HG03280 (cell line): ENCODE results near the gene LOXL3.
A peak's percentile ranks its signal among the peaks of the same experiment; 100 is the strongest.

Experiments
- ATAC-seq: cut with Tn5 transposase; IDR thresholded peaks from one replicate; pipeline ENCODE4 v1.9.1; 2021; ENCODE audit warnings: mild to moderate bottlenecking, moderate library complexity; ENCODE audit not compliant: unreplicated experiment

Gene LOXL3

DNA sequence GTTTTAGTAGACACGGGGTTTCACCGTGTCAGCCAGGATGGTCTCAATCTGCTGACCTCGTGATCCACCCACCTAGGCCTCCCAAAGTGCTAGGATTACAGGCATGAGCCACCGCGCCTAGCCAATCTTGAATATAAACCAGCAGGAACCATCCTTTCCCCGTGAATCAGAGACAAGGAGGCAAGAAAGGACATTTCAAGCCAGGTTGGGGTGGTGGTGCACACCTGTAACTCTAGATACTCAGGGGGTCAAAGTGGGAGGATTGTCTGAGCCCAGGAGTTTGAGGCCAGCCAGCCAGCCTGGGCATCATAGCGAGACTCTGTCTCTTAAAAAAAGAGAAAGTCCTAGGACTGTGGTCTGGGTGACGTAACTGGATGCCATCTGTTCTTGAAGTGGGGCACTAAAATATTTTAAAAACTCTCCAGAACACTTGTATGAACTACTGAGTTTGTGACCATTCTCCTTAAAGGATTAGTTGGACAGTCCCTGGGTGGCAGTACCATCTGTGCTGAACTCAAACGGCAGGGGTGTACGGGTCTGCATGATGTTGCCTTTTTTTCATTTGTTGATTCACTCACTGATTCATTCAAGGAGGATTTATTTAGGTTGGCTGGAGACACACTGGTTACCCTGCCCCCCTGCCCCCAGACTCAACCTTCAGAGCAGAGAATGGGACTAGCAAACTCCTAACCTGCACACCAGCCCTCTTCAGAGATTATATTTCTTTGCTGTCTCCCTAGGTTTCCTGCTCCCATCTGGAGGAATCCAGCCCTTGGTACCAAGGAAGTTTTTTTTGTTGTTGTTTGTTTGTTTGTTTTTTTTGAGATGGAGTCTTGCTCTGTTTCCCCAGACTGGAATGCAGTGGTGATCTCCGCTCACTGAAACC, 42.4 kb downstream of the LOXL3 start:
- no peak for ATAC-seq

DNA sequence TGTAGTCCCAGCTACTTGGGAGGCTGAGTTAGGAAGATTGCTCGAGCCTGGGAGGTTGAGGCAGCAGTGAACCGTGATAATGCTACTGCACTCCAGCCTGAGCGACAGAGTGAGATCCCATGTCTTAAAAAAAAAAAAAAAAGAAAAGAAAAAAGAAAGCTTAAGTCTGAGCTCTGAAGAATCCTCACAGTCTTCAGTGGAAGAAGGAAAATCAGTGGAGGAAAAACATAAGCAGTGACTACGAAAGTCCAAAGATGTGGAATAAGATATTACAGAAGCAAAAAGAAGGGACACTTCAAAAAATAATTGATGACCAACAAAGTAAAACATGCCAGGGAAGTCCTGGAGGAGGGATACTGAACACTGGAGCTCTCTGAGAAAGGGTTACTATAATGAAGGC, 43.5 kb downstream of the LOXL3 start:
- no peak for ATAC-seq

DNA sequence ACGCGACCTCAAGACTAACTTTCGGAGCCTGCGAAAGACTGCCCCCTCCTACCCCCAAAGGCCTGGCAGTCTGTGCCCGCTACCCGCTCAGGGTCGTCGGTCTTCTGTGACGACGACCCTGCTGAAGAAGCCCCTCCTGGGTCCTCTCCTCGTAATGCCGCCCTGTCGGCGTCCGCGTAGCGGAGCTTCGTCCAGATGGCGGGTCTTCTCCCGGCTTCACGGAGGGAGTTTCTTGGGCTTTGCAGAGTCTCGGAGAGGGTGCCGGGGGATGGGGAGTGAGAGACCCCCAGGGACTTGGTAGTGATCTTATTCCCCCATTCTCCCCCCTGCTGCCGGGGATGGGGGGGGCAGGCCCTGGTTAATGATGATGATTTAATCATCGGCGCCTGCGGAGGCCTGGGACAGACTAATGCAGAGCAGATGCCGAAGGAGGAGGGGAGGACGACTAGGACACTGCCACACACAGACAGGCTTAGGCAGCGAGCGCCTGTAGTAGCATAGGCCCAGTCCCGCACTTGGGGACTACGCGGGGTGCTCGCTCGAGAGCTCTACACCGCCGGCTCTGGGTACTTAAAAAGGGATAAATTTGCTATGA, 45.7 kb downstream of the LOXL3 start:
- ATAC-seq = peak; percentile 19

DNA sequence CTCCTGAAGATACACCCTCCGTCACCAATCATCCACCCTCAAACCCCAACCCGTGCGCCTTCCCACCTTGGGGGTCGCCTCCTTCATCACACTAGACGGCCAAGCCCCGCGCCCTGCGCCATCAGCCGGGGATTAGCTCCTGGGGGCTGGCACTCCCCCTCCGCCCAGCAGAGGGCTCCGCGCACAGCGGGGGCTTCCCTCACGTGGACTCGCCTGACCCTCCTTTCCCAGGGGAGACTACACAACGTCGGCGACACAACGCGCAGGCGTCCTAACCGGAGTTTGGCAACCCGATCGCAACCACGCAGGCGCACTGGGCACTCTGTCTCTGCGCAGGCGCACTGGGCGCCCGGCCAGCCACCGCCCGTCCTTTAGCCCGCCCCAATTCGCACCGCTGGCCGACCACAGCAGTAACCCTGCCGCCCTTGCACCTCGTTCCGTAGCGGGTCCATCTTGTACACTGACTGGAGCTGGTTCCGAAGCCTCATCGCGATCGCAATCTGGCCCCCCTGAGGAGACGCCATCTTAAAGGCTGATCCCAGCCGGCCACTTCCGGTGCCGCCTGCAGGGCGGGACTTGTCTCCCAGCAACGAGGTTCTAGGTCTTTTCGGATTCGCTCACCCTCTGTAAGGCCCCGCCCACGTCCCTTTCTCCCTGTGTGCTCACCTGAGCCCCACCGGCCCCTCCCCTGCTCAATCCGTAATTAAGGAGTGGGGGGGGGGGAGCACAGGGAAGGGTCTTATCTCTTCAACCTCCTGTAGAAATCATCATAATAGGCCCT, 46.4 kb downstream of the LOXL3 start, which contains the start of gene PCGF1:
Gene PCGF1 (minus strand): TSS at position 551 of the 781 bp plus-strand sequence. CDS start 27 bp downstream, at position 524.
- ATAC-seq = peak; percentile 88

DNA sequence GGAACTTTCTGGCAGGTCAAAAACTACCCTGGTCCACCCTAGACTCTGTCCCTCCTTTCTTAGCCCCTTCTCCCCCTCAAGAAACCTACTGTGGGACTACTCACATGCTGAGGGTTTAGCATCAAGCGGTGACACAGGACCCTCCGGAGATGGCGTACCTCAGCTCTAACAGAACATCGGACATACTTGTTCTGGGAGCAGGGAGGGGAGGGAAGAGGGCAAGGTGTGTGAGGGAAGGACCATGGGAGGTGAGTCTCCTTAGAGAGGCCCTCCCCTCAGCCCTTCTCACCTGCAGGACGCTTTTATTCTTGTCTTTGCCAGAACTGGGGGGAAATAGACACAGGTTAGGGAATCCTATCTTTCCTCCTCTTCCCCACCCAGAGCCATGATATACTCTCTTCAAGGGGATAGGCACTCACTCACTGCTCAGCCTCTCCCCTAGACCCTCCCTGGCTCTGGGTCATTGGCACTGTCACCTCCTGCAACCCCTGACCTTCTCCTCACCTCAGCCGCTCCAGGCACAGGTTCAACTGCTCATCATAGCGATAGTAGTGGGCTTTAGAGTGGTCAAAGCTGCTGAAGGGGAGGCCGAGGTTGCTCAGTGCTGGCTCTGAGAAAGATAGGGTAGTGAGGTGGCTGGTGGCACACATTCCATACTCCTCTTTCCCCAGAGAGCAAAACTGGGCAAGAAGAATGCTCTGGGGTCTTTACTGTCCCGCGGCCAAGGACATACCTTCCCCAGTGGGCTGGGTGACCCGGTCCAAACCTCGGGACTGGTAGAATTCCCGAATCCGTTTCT, 48.1 kb downstream of the LOXL3 start:
- ATAC-seq = no peak

DNA sequence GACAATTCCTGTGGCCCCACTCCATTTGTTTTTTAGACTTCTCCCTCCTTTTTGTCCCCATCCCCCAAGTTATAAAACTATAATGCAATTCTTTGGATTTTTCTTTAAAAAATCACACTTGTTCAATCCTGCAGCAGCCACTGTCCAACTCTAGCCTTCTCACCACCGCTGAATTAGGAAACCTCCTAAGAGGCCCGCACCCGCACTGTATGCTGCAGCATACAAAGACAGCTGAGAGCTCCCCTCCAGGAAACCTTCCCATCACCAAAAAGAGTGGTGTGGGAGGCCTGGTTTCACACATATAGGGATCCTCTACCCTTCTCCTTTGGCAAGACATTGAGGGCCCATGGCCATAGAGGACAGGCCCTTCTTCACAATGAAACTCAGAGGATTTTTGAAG, 49.2 kb downstream of the LOXL3 start:
- ATAC-seq = no peak

DNA sequence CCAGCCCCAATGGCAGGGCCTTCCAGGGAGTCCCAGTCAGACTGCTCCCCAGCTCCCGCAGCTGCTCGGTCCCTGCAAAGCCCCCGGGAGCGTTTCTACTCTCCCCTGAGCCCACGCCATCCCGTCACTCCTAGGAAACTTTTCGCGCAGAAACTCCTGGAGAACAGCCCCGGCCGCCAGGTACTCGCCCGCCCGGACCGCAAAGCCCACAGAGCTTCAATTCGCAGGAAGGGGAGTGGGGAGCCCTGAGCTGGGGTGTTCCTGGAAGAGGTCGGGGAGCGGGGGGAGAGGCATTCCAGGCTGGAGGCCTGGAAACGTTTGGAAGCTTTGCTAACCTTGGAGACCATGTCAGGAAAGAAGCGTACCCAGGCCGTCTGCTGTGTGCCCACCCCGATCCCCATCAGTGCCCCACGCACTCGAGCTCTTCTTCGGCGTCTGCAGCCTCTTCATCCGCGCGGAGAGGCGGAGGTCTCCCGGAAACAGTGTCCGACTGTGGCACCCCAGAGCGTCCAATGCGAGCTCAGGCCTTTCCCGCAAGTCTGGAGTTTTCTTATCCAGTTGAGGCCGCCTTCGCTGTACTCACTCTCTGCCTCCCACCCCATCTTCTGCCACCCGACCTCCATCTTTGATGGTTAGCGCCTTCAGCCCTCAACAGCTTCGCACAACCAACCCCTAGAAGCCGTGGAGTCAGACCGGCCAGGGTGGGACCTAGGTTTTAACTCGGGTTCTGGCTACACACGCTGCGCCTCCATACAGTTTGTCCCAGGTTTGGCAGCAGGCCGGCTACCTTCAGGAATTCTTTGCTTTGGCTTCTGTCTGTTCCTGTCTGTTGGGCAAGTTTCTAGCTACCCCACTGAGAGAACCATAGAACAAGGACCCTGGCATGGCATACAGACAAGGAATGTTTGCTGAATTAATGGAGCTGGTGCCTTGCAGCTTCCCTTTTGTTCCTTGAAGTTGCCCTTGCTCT, 50.0 kb downstream of the LOXL3 start:
- ATAC-seq = no peak

DNA sequence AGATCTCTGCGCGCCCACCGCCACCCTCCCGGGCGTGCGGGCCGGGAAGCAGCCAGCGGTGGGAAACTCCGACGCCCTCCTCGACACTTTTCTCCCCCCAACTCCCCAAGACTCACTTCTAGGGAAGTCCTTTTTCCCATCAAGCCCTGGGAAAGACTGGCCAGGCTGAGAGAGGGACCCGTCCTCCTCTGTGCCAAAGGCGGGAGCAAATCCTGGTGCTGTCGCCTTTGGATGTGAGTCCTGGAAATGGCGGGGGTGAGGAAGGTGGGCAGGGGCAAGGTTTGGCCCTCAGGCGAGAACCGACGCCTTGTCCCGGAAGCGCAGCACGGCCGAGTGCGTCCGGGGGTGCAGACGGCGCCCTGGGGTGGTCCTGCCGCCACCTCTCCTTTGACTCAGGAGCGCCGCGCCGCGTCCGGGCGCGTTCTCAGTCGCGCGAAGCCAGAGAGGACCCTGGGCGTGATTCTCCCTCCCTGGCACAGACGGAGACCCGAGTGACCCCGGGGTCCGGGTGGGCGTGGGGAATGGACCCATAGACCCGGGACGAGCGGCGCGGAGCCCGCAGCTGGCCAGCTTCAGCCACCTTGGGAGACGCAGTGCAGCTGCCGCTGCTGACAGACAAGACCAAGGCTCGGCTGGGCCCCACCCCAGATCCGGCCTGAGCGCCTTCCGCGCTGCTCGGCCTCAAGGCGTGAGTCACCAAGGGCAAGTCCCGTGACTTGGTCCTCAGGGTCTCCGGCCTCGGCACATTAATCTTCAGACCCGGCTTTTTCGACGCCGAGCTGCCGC, 50.8 kb downstream of the LOXL3 start:
- peak; percentile 34 for ATAC-seq

DNA sequence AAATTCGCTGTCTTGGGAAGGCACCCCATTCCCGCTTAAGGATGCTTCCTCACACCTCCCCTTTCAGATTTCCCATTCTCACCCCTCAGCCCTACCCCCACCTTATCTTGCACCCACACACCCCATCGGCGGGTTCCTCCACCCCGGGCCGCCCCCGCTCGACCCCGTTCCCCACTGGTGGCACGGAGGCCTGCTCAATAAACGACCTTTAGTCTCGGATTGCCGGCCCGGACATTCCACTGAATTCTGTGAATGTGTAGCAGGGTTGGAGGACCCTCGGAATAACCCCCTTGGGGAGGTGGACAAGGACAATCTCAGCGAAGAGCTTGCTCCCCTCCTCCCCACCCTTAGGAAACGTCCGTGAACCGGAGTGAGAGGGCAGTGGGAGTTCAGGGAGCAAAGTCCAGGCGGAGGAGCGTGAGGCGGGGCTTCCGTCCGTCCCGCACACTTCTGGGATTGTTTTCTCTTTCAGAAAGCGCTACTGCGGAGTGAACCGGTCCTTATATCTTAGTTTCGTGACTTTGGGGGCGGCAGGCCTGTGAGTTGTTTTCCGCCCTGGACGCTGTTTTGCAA, 51.5 kb downstream of the LOXL3 start:
- no peak for ATAC-seq

DNA sequence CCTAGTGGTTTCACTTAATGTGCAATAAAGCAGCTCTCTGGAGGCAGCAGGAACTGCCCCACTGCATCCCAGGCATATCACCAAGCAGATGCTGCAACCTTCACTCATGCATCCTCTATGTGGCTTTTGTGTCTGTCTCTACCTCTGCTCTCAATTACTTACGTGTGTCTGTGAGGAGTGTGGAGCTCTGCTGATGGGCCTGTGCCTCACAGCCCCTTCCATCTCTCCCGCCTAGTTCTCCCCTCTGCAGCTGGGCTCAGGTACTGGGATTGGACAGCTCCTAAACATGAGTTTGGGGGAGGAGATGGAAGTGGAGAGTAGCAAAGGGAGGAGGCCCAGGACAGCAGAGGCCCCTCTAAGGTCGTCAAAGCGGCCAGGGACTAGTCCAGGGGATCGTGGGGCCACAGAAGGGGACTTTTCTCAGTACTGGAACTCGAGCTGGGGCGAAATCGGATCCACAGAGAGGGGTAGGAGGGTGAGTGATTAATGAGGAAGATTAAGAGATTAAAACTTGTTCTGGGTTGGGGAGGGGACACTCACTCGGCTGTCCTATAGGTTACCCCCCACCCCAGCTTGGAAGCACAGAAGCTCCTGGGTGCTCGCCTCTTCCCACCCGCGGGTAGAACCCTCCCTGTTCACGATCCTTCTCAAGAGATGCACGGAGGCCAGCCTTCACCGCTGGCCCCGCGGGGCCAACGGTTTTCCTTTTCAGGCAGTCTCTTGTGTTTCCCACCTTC, 52.2 kb downstream of the LOXL3 start:
- no peak for ATAC-seq

DNA sequence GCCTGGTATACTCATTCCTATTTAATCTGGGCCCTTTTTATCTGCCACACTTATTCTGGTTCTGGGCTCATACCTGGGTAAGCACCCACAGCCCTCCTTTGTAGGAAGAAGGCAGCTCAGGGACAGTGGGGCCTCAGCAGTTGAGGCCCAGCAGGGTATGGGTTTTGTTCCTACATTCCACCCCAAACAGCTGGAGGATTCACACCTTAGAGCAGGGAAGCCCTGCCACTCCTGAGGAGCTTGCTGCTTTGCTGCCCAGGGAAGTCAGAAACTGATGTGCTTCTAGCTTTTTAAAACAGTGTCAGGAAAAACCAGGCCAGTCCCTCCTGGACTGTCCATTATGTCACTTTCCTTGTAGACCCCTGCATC, 53.2 kb downstream of the LOXL3 start:
- no peak for ATAC-seq

DNA sequence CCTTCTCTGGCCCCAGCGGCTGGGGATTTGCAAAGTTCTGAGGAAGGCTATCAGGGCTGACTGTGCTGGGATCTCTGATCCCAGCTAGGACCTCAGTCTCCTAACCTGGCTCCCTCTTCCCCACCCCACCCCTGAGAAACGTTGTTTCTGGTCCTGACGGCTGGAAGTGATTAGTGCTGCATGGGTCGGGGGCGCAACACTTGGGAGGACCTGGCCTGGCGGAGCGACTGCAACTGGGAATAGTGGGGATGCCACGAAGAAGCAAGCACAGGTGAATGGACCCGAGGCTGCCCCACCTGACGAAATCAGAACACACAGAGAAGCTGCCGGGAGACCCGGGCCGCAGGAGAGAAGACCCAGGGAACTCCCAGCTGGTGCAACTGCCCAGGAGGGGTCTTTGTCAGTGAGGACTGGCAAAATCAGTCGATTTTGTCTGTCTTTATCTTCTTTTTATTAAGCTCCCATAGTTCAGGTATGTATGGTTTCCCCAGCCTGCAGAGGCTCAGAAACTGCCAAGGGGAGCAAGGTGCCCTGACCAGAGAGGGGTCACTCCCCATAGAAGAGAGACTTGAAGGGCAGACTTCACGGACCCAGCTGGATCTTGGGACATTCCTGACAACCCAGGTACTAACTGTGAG, 53.7 kb downstream of the LOXL3 start:
- no peak for ATAC-seq

DNA sequence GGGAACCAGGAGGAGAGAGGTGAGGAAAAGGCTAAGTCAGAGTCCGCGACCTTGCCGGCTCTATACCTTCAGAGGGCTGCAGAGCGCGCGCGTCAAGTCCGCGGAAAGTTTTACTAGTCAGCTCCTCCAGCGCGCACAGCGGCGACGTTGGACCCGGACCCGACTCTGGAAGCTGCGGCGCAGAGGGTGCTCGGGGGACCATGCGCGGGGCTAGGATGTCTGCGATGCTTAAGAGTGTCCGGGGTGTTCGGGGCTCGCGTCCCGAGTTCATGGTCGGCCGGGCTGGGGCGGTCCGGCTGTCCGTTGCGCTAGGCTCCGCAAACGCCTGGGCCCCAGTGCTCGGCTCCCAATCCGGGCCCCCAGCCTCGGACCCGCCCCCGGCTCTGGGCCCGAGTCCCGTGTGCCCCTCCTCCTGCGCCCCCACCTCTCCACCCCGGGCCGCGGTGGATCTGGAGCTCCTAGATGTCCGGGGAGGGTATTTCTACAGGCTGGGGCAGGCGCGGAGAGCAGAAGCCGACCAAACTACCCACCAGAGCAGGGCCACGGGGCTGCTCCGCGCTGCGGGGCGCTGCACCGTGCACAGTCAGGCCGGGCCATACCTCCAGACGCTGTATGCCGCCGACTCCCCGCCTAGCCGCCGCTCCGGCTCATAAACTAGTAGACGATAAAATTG, 54.3 kb downstream of the LOXL3 start, which contains the start of gene LBX2:
Gene LBX2 (minus strand): TSS at position 337 of the 673 bp plus-strand sequence. CDS start 66 bp downstream, at position 271.
- ATAC-seq = no peak

DNA sequence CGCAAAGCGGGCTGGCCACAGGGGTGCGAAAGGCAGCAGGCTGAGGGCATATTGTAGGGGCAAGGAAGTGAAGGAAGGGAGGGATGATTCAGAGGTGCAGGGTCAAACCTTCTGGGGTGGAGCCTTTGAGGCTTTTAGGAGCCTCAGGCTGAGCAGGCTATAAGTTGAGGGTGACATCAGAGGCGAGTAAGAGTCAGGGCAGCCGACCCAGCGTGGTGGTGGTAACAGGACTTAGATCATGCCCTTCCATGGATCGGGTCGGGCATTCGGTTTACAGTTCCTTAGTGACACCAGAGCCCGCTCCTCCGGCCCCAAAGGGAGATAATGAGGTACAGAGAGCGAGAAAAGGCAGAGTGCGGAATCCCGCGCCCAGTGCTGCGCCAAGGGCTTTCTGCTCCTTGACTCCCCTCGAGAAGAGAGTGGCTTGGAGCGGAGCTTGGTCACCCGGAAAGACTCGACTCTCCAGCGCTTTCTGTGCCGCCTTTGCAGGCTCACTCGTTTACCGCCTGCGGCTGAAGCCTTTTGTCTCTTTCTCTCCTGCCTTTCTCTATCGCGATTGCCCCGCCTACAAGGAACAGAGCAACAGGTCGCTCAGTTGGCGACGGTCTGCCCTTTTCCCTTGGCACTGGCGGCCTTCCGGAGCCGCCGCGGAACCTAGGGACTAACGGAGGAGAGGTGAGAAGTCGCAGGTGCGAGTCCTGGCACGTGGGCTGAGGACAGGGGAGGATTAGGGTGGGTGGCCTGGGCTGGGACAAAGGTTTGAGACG, 55.1 kb downstream of the LOXL3 start:
- ATAC-seq = no peak

DNA sequence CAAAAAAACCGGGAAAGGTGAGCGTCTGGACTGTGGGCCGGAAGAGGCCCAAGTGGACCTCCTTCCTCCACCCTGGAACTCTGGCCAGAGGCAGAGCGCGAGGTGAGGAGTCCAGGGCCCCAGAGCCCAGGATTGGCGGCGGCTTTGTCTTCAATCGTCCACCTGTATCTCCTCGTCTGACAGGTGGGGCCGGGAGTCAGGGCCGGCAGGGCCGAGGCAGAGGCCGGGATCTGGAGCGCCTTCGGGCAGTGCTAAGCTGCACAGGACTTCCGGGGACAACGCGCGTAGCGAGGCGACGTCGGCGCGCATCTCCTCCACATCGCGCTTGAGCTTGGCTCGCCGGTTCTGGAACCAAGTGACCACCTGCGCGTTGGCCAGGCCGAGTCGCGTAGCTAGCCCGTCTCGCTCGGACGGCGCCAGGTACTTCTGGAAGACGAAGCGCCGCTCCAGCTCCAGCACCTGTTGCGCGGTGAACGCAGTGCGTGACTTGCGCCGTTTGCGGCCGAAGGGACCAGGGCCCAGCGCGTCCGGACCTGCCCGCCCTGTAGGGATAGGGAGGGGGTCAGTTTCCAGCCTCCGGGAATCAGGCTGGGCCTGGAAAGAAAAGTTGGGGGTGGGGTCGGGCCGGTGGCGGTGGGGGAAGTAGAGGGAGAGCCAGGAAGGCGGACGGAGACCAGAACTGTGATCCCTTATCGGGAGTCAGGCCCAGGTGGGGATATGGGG, 55.8 kb downstream of the LOXL3 start:
- no peak for ATAC-seq
